ENCODE results near the gene OGDH. TPM values are rescaled to one million over a fixed set of nuclear protein-coding genes. Genes with fewer than 3 reads are reported as not detected.
"Not testable (repeated sequence)": the region's sequence is repeated elsewhere in the genome, so short reads cannot be mapped to it uniquely, and the experiment has no call there.

Gene OGDH
- total RNA-seq, 1 experiment from 2014 or later: 63.3 TPM

GRCh38 chr7:44698046-44698580, 91.7 kb downstream of the OGDH start:
- no peak for DNase-seq (ENCODE audit: extremely low read depth, low read depth)

- DNase-seq (ENCODE audit: extremely low read depth, low read depth): not testable (repeated sequence)
Measured at GRCh38 chr7:44699598-44699997, 93.2 kb downstream of the OGDH start.

GRCh38 chr7:44700322-44700721, 93.9 kb downstream of the OGDH start:
- DNase-seq (ENCODE audit: extremely low read depth, low read depth): no peak

GRCh38 chr7:44703391-44703790, 97.0 kb downstream of the OGDH start:
- not testable (repeated sequence) for DNase-seq (ENCODE audit: extremely low read depth, low read depth)

GRCh38 chr7:44703921-44704320, 97.5 kb downstream of the OGDH start:
- DNase-seq (ENCODE audit: extremely low read depth, low read depth): no peak

GRCh38 chr7:44705434-44705833, 99.0 kb downstream of the OGDH start:
- DNase-seq (ENCODE audit: extremely low read depth, low read depth): no peak

- DNase-seq (ENCODE audit: extremely low read depth, low read depth): no peak
Measured at GRCh38 chr7:44706788-44707557, 100.5 kb downstream of the OGDH start.

- no peak for DNase-seq (ENCODE audit: extremely low read depth, low read depth)
Measured at GRCh38 chr7:44707558-44708230, 101.3 kb downstream of the OGDH start.

GRCh38 chr7:44709011-44709915, 102.8 kb downstream of the OGDH start:
- DNase-seq (ENCODE audit: extremely low read depth, low read depth): no peak

GRCh38 chr7:44709945-44710596, 103.6 kb downstream of the OGDH start:
- DNase-seq (ENCODE audit: extremely low read depth, low read depth): no peak

GRCh38 chr7:44711528-44711927, 105.1 kb downstream of the OGDH start:
- DNase-seq (ENCODE audit: extremely low read depth, low read depth): no peak

- DNase-seq (ENCODE audit: extremely low read depth, low read depth): no peak
Measured at GRCh38 chr7:44712012-44712411, 105.6 kb downstream of the OGDH start.

GRCh38 chr7:44713141-44713540, 106.7 kb downstream of the OGDH start:
- no peak for DNase-seq (ENCODE audit: extremely low read depth, low read depth)

- DNase-seq (ENCODE audit: extremely low read depth, low read depth): no peak
Measured at GRCh38 chr7:44713680-44714335, 107.4 kb downstream of the OGDH start.

GRCh38 chr7:44716205-44716604, 109.8 kb downstream of the OGDH start:
- no peak for DNase-seq (ENCODE audit: extremely low read depth, low read depth)

GRCh38 chr7:44720301-44720700, 113.9 kb downstream of the OGDH start:
- no peak for DNase-seq (ENCODE audit: extremely low read depth, low read depth)

- no peak for DNase-seq (ENCODE audit: extremely low read depth, low read depth)
Measured at GRCh38 chr7:44724276-44724675, 117.8 kb downstream of the OGDH start.

GRCh38 chr7:44726250-44726649, 119.8 kb downstream of the OGDH start:
- DNase-seq (ENCODE audit: extremely low read depth, low read depth): not testable (repeated sequence)

- no peak for DNase-seq (ENCODE audit: extremely low read depth, low read depth)
Measured at GRCh38 chr7:44727158-44727936, 120.9 kb downstream of the OGDH start.

Measured in NCI-H460 (cell line).